HepG2 (cell line): ENCODE measurements around the gene HAS3. TPM values are rescaled to one million over a fixed set of nuclear protein-coding genes. Genes with fewer than 3 reads are reported as not detected.

Experiments
- ATAC-seq: fragments of 200-7000 bp; cut with Tn5 transposase; 3 replicates; pipeline ENCODE4 v1.9.1; 2020; ENCODE audit warnings: mild to moderate bottlenecking, moderate library complexity
- BruUV-seq: library from RNA; stranded (reverse); fragments of 400-500 nt; replicated peaks from 2 replicates; lab custom pipeline; 2021; lab: Mats Ljungman, UMichigan
- CTCF ChIA-PET: fragments of 300-600 bp; formaldehyde crosslinking; extraction: SDS; loops from one replicate; lab custom pipeline; 2021; ENCODE audit warnings: low total read pairs, inconsistent platforms, low intra/inter-chr PET ratio; lab: Yijun Ruan, JAX
- POLR2A ChIA-PET: fragments of 350-600 bp; sonication (Branson Sonifier 250); formaldehyde crosslinking; loops from one replicate; lab custom pipeline; 2020; ENCODE audit warnings: antibody characterized with exemption, inconsistent platforms; lab: Yijun Ruan, JAX
- DNase-seq: peaks from one replicate; pipeline ENCODE4 v3.0.0-alpha.2; 2015; ENCODE audit warnings: low spot score
- FAIRE-seq: peaks from 3 replicates; lab custom pipeline; 2011; peaks lifted over from hg19 to GRCh38; lab: Jason Lieb, UNC
- H2AFZ ChIP-seq: one replicate; pipeline ENCODE4 v1.6.1; 2011; ENCODE audit warnings: low read length, inconsistent platforms
- H3K27ac ChIP-seq: fragments of 300-600 bp; 3 replicates; pipeline ENCODE4 v1.8.0; 2011; ENCODE audit warnings: mixed run types, mild to moderate bottlenecking, mixed read lengths, low read length, inconsistent platforms; ENCODE audit not compliant: insufficient read depth; ENCODE audit errors: extremely low read length
- H3K27me3 ChIP-seq, 2 experiments: fragments of 200-600 bp in 1 of 2; 2 replicates in 1 of 2; 3 replicates in 1 of 2; pipeline versions ENCODE4 v1.6.0 to v1.8.0; 2011; ENCODE audit warnings: low read length in 2 of 2, mild to moderate bottlenecking in 2 of 2, moderate library complexity in 2 of 2, inconsistent platforms in 1 of 2; ENCODE audit not compliant: insufficient read depth in 2 of 2, control insufficient read depth in 1 of 2
- H3K36me3 ChIP-seq, 2 experiments: fragments of 200-600 bp in 1 of 2; replicated peaks in 1 of 2; 2 replicates in 1 of 2; 3 replicates in 1 of 2; pipeline versions ENCODE4 v1.5.1 to v1.8.0; 2011; ENCODE audit warnings: low read length in 2 of 2, inconsistent platforms in 1 of 2; ENCODE audit not compliant: insufficient read depth in 2 of 2, control insufficient read depth in 1 of 2
- H3K4me1 ChIP-seq: 2 replicates; pipeline ENCODE4 v1.5.1; 2012; ENCODE audit warnings: low read length, inconsistent platforms; ENCODE audit not compliant: insufficient read depth
- H3K4me2 ChIP-seq: 2 replicates; pipeline ENCODE4 v1.6.0; 2011; ENCODE audit warnings: low read depth, low read length, inconsistent platforms
- H3K4me3 ChIP-seq, 3 experiments: fragments of 200-600 bp in 1 of 3; sonication (generic), shearing (Covaris generic) in 1 of 3; replicated peaks in 1 of 3; 2 replicates each; pipeline ENCODE4 v1.5.1; 2011 to 2016; ENCODE audit warnings: low read length in 3 of 3, inconsistent platforms in 2 of 3, low read depth in 2 of 3, mild to moderate bottlenecking in 2 of 3, control low read depth in 1 of 3, mixed read lengths in 1 of 3; ENCODE audit not compliant: insufficient read depth in 1 of 3
- H3K79me2 ChIP-seq: one replicate; pipeline ENCODE4 v1.6.1; 2011; ENCODE audit warnings: low read length, inconsistent platforms; ENCODE audit not compliant: insufficient read depth
- H3K9ac ChIP-seq: 2 replicates; pipeline ENCODE4 v1.6.0; 2011; ENCODE audit warnings: mild to moderate bottlenecking, low read depth, low read length, inconsistent platforms; ENCODE audit not compliant: insufficient read depth
- H3K9me3 ChIP-seq: 2 replicates; pipeline ENCODE4 v1.5.1; 2012; ENCODE audit warnings: mild to moderate bottlenecking, low read length
- H4K20me1 ChIP-seq: 2 replicates; pipeline ENCODE4 v1.6.0; 2011; ENCODE audit warnings: inconsistent platforms, mild to moderate bottlenecking, low read length, moderate library complexity; ENCODE audit not compliant: insufficient read depth
- HMG20A ChIP-seq: IDR thresholded peaks from 2 replicates; pipeline ENCODE4 v1.6.1; 2016; ENCODE audit warnings: borderline replicate concordance
- REL ChIP-seq: sonication (generic); formaldehyde crosslinking; conservative IDR thresholded peaks from 2 replicates; pipeline ENCODE4 v1.8.0; 2022; ENCODE audit warnings: mild to moderate bottlenecking, missing genetic modification reagents, moderate library complexity
- SALL2 ChIP-seq: sonication (generic); formaldehyde crosslinking; IDR thresholded peaks from 2 replicates; pipeline ENCODE4 v1.8.1; 2023; ENCODE audit warnings: mild to moderate bottlenecking, missing genetic modification reagents, inconsistent platforms
- SNAPC2 ChIP-seq: sonication (generic); formaldehyde crosslinking; IDR thresholded peaks from 2 replicates; pipeline ENCODE4 v1.8.1; 2022; ENCODE audit warnings: mild to moderate bottlenecking, missing genetic modification reagents
- ZNF253 ChIP-seq: sonication (generic); formaldehyde crosslinking; IDR thresholded peaks from 2 replicates; pipeline ENCODE4 v1.8.0; 2022; ENCODE audit warnings: mild to moderate bottlenecking, missing genetic modification reagents, borderline replicate concordance
- ZNF317 ChIP-seq: sonication (generic); formaldehyde crosslinking; IDR thresholded peaks from 2 replicates; pipeline ENCODE4 v1.5.0; 2020; ENCODE audit warnings: mild to moderate bottlenecking, missing genetic modification reagents
- WGBS: methylation state at CpG from one replicate; pipeline ENCODE4 v1.1.6; 2017; ENCODE audit warnings: low lambda C conversion rate; 5-methylcytosine and 5-hydroxymethylcytosine counted together
- in situ Hi-C: cut with HindIII; loops from 2 replicates; pipeline ENCODE4 v1.10.0; 2017; ENCODE audit warnings: low pct_unique_long_range_greater_than_20kb; ENCODE audit not compliant: extremely low pct_ligation_motif_present
- intact Hi-C: fragments of 100-400 bp; cut with micrococcal nuclease; formaldehyde crosslinking; loops from one replicate; pipeline ENCODE4 v1.10.0; 2022; ENCODE audit not compliant: unreplicated experiment
- polyA plus RNA-seq, 8 experiments: library from polyadenylated mRNA; depleted of rRNA in 3 of 8; stranded (reverse) in 7 of 8; unstranded in 1 of 8; fragments of >200 nt; fragmentation: Illumina TruSeq in 4 of 8; extraction: Trizol in 4 of 8; gene quantifications; 2 replicates each; pipeline versions ENCODE4 v1.2.1 to v1.2.3, GENCODE V29; 2011 to 2016; ENCODE audit warnings: low read depth in 4 of 8, missing spikeins in 1 of 8, mixed read lengths in 1 of 8; ENCODE audit not compliant: insufficient read depth in 1 of 8
- total RNA-seq, 5 experiments: library from RNA; depleted of rRNA; stranded (reverse); fragments of >200 nt; fragmentation: Illumina TruSeq; extraction: Trizol; gene quantifications; 2 replicates each; pipeline ENCODE4 v1.2.3, GENCODE V29; 2016; ENCODE audit warnings: low read depth in 1 of 5
- TF ChIP-seq, protein P1 (sequence below): sonication (generic); formaldehyde crosslinking; conservative IDR thresholded peaks from 2 replicates; pipeline ENCODE4 v1.4.0; 2020; ENCODE audit warnings: missing genetic modification reagents

The HAS3 gene
- total and polyA plus RNA-seq, 2 of the 13 experiments (the other 11 are each of a cell fraction or from before 2014, with no cell fraction given) = 0.04 to 0.30 TPM

DNA sequence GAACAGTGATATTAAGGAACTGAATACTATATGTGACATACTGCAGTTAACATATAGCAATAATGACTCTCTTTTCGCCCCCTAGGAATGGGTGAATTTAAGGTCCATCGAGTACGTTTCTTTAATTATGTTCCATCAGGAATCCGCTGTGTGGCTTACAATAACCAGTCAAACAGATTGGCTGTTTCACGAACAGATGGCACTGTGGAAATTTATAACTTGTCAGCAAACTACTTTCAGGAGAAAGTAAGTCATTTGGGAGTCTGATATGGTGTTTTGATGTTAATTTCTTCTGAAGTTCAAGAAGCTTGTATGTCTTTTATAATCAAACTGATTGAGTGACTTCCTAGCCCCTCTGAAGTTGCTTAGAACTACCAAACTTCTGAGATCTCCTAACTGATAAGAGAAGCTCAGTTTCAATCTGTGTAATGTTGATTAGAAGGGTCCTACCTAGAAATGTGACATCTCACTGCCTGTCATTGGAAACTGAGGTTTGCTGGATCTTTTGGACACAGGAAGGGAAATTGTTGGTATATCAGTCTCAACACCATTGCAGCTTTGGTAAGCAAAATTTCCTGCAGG, 28.0 kb downstream of the HAS3 start:
- Histone ChIP-seq H3K4me2 (peak overlapping the region; percentile 83), H2AFZ (no peak overlapping the region), H3K27me3 (no peaks in the 10 kb centered on the region; a peak in 1 of 5 replicates), H3K36me3 (peaks cover 8 to 37% of the 10 kb centered on the region in 2 experiments), H4K20me1 (0 out of 2 replicates have a peak, but pooled peaks cover 3% of the 10 kb centered on the region), H3K4me3 (peak overlapping the region; percentile 83 to 91 (median 87)), H3K27ac (peak overlapping the region; percentile 97), H3K79me2 (peaks cover 77% of the 10 kb centered on the region), H3K4me1 (peaks cover 50% of the 10 kb centered on the region), H3K9me3 (no peaks in the 10 kb centered on the region), H3K9ac (peak overlapping the region; percentile 99)
- BruUV-seq = no TSS peak
- in situ Hi-C loops = no loop called here
- 2% methylated on average over 5 of the region's 5 CpGs for WGBS
- intact Hi-C loops = loop anchor here (10.0 kb wide), 1 partner anchor 609 kb away; no protein-coding TSS in a partner anchor
- POLR2A ChIA-PET = interaction anchor here (0.6 to 1.6 kb wide), 10 partner anchors 10 to 289 kb away, joined by 3 to 11 read pairs (median 3); partner anchors contain the start of gene SNTB2
- no peak for TF ChIP-seq HMG20A (CRISPR knock-in tag)
- TF ChIP-seq ZNF253 (CRISPR knock-in tag) = no peak
- TF ChIP-seq REL = no peak
- TF ChIP-seq ZNF317 = 0 out of 2 replicates have a peak, but pooled peaks have one; percentile 3
- TF ChIP-seq SALL2 (CRISPR knock-in tag) = no peak
- TF ChIP-seq, protein P1, sequence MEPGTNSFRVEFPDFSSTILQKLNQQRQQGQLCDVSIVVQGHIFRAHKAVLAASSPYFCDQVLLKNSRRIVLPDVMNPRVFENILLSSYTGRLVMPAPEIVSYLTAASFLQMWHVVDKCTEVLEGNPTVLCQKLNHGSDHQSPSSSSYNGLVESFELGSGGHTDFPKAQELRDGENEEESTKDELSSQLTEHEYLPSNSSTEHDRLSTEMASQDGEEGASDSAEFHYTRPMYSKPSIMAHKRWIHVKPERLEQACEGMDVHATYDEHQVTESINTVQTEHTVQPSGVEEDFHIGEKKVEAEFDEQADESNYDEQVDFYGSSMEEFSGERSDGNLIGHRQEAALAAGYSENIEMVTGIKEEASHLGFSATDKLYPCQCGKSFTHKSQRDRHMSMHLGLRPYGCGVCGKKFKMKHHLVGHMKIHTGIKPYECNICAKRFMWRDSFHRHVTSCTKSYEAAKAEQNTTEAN (CRISPR knock-in tag) = no peak
- TF ChIP-seq SNAPC2 = no peak
- ATAC-seq = no peak
- CTCF ChIA-PET = no interaction called here
- no peak for DNase-seq
- no peak for FAIRE-seq
